ENCODE data around the gene CLSTN1. TPM values are rescaled to one million over a fixed set of nuclear protein-coding genes. Genes with fewer than 3 reads are reported as not detected.

The CLSTN1 gene
- total RNA-seq, 1 donor from 2014 or later, result 54.9 TPM

GRCh38 chr1:9852410-9853248 is 28.9 kb upstream of the CLSTN1 start:
- peak; percentile 63 for ATAC-seq
- DNase-seq, result no peak
- intact Hi-C loops (cut with micrococcal nuclease), result no loop called here

- intact Hi-C loops (cut with micrococcal nuclease), result no loop called here
- no peak for ATAC-seq
- no peak for DNase-seq
Observed at GRCh38 chr1:9852004-9852403, 28.2 kb upstream of the CLSTN1 start.

- intact Hi-C loops (cut with micrococcal nuclease), result no loop called here
- DNase-seq (no peak), ATAC-seq (no peak)
Observed at GRCh38 chr1:9850442-9851162, 26.8 kb upstream of the CLSTN1 start.

GRCh38 chr1:9849691-9850441 is 26.1 kb upstream of the CLSTN1 start:
- DNase-seq, result no peak
- no peak for ATAC-seq
- intact Hi-C loops (cut with micrococcal nuclease), result no loop called here

- ATAC-seq (peak; percentile 60), DNase-seq (no peak)
- intact Hi-C loops (cut with micrococcal nuclease), result no loop called here
Observed at GRCh38 chr1:9848022-9848421, 24.3 kb upstream of the CLSTN1 start.

- no peak for DNase-seq
- intact Hi-C loops (cut with micrococcal nuclease), result no loop called here
- no peak for ATAC-seq
Observed at GRCh38 chr1:9847269-9847668, 23.5 kb upstream of the CLSTN1 start.

- DNase-seq, result no peak
- ATAC-seq, result no peak
- intact Hi-C loops (cut with micrococcal nuclease), result no loop called here
Observed at GRCh38 chr1:9846611-9847171, 22.9 kb upstream of the CLSTN1 start.

- intact Hi-C loops (cut with micrococcal nuclease), result no loop called here
- no peak for ATAC-seq
- no peak for DNase-seq
Observed at GRCh38 chr1:9845914-9846313, 22.1 kb upstream of the CLSTN1 start.

GRCh38 chr1:9844756-9845155 is 21.0 kb upstream of the CLSTN1 start:
- DNase-seq (no peak), ATAC-seq (no peak)
- intact Hi-C loops (cut with micrococcal nuclease), result no loop called here

- ATAC-seq, result peak; percentile 4
- no peak for DNase-seq
- intact Hi-C loops (cut with micrococcal nuclease), result no loop called here
Observed at GRCh38 chr1:9844106-9844505, 20.3 kb upstream of the CLSTN1 start.

- DNase-seq (no peak), ATAC-seq (peak; percentile 18)
- intact Hi-C loops (cut with micrococcal nuclease), result no loop called here
Observed at GRCh38 chr1:9843576-9843945, 19.8 kb upstream of the CLSTN1 start.

- peak; percentile 50 for ATAC-seq
- peak; percentile 60 for DNase-seq
- intact Hi-C loops (cut with micrococcal nuclease), result no loop called here
Observed at GRCh38 chr1:9842781-9843575, 19.2 kb upstream of the CLSTN1 start.

- no peak for ATAC-seq
- intact Hi-C loops (cut with micrococcal nuclease), result no loop called here
- DNase-seq, result no peak
Observed at GRCh38 chr1:9842073-9842711, 18.4 kb upstream of the CLSTN1 start.

- ATAC-seq, result no peak
- no peak for DNase-seq
Observed at GRCh38 chr1:9841460-9841859, 17.7 kb upstream of the CLSTN1 start.

GRCh38 chr1:9840176-9840575 is 16.4 kb upstream of the CLSTN1 start:
- intact Hi-C loops (cut with micrococcal nuclease), result no loop called here
- ATAC-seq (no peak), DNase-seq (no peak)

More at GRCh38 chr1:9841460-9841859, 17.7 kb upstream of the CLSTN1 start:
- intact Hi-C loops (cut with micrococcal nuclease), result no loop called here

- intact Hi-C loops (cut with micrococcal nuclease), result no loop called here
- no peak for ATAC-seq
- no peak for DNase-seq
Observed at GRCh38 chr1:9838946-9839345, 15.2 kb upstream of the CLSTN1 start.

- ATAC-seq, result no peak
- DNase-seq, result no peak
- intact Hi-C loops (cut with micrococcal nuclease), result no loop called here
Observed at GRCh38 chr1:9836632-9836960, 12.8 kb upstream of the CLSTN1 start.

GRCh38 chr1:9835758-9836631 is 12.2 kb upstream of the CLSTN1 start:
- ATAC-seq, result peak; percentile 84
- DNase-seq, result no peak
- intact Hi-C loops (cut with micrococcal nuclease), result no loop called here

All from left ventricle myocardium superior (tissue), 1 donor.